GM12874 (cell line): ENCODE results near the gene CWF19L1.

Source experiments
- CTCF ChIP-seq: IDR thresholded peaks from 2 replicates; pipeline ENCODE4 v1.5.1; 2011; ENCODE audit warnings: low read depth, mild to moderate bottlenecking, control low read depth, low read length, moderate library complexity; ENCODE audit not compliant: insufficient read depth

The CWF19L1 gene

DNA sequence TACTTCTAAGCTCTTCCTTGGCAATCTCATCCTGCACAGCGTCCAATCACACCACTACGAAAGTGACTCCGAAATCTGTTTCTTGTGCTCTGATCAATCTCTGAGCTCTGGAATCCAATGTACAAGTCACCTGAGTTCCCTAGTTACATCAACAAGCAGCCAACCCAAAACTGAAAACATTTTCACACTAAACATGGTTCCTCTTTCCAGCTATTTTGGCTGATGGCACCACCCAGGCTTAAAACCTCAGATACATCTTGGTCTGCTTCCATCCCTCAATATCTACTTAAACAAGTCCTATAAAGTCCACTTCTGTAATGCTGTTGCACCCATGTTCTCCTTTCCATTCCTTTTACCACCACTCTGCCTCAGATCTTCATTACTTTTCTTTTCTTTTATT is 15.5 kb upstream of the CWF19L1 start:
- no peak for TF ChIP-seq CTCF

DNA sequence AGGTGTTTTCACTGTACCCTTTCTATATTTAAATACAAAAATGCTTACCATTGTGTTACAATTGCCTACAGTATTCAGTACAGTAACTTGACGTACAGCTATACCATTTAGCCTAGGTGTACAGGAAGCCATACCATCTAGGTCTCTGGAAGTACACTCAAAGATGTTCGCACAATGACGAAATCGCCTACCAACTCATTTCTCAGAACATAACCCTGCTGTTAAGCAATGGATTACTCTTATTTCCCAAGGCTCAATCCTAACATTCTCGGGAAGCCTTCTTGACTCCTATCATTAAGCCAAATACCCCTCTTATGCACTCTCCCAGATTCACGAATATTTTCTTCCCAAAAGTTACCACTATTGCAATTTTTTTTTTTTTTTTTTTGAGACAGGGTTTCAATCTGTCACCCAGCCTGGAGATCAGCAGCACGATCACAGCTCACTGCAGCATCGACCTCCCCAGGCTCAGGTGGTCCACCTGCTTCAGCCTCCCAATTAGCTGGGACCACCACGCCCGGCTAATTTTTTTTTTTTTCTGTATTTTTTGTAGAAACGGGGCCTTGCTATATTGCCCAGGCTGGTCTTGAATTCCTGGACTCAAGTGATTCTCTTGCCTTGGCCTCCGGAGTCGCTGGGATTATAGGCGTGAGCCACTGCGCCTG is 1.5 kb downstream of the CWF19L1 start:
- no peak for TF ChIP-seq CTCF

DNA sequence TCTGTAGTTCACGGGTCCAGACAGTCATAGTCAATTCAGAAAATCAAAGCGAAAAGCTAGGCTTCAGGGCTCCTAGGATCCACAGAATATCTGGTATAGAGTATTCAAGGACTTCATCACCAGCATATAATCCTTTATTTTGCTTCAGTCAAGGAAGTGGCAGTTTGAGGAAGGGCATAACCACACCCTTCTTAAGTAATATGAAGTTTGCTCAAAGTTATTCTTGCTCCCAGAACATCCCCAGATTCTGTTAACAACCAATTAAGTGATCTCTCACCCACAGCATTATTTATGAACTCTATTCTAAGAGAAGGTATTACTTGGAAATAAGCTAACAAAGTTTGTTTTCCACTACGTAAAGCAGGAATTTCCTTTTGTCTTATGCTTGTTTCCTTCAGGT is 13.2 kb downstream of the CWF19L1 start:
- TF ChIP-seq CTCF = no peak

- no peak for TF ChIP-seq CTCF
These were observed 14.4 kb downstream of the CWF19L1 start for GRCh38 chr10:100253041-100253440.

DNA sequence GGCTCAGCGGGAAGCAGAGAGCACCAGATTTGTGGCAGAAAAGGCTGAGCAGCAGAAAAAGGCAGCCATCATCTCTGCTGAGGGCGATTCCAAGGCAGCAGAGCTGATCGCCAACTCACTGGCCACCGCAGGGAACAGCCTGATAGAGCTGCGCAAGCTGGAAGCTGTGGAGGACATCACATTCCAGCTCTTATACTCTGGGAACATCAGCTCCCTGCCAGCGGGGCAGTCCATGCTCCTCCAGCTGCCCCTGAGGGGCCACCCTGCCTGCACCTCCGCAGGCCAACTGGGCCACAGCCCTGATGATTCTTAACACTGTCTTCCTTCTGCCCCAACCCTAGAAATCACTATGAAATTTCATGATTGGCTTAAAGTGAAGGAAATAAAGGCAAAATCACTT is 18.6 kb downstream of the CWF19L1 start:
- no peak for TF ChIP-seq CTCF

DNA sequence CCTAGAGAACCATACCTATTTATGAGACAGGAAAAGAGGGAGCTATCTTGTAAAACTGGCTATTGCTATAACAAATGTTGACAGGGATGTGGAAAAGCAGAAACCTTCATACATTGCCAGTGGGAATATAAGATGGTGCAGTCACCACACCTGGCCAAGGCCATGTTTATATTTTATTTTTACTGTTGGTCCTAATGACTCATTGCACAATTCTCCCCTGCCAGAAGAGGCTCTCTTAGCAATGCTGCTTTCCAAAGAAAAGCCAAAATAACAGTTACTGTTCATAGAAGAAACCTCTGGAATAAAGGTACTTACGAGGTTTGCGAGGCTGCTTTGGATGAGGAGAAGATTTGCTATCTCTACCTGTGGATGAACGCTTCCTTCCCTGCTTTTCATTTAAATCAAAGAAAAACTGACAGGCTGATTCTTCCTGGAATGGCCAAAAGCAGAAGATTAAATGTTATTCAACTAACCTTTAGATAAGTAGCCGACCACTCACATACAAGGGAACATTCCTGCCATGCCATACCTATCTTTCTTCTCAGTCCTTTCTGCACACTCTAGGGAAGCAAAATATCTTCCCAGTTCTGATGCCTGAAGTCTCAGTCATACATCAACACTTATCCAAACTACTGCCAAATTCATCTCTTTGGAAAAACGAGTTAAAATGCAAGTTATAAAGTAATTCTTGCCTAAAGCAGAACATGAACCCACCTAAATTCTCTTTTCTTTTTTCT is 21.8 kb downstream of the CWF19L1 start:
- no peak for TF ChIP-seq CTCF

GRCh38 chr10:100239851-100240250 is 27.6 kb downstream of the CWF19L1 start:
- TF ChIP-seq CTCF = no peak
